Endometrial microvascular endothelial cells (primary cell): ENCODE measurements around the gene PXDN. TPM values are rescaled to one million over a fixed set of nuclear protein-coding genes. Genes with fewer than 3 reads are reported as not detected.

Experiments used
- in situ Hi-C: cut with HindIII; loops from 2 replicates; pipeline ENCODE4 v1.10.0; 2017; ENCODE audit warnings: low sequenced_read_pairs, low pct_unique_long_range_greater_than_20kb; ENCODE audit errors: inconsistent ontology term
- total RNA-seq: library from RNA; depleted of rRNA; stranded (reverse); fragments of >200 nt; gene quantifications from one replicate; pipeline ENCODE4 v1.2.3, GENCODE V29; 2015; ENCODE audit errors: inconsistent ontology term

PXDN gene
- total RNA-seq, 1 donor from 2014 or later, result 246 TPM

GRCh38 chr2:1698188-1698945, 45.9 kb downstream of the PXDN start:
- in situ Hi-C loops, result no loop called here

- in situ Hi-C loops, result no loop called here
These were observed 46.7 kb downstream of the PXDN start for GRCh38 chr2:1697601-1698000.

- in situ Hi-C loops, result no loop called here
These were observed 47.8 kb downstream of the PXDN start for GRCh38 chr2:1696472-1696871.

- in situ Hi-C loops, result no loop called here
These were observed 49.7 kb downstream of the PXDN start for GRCh38 chr2:1694371-1695271.

GRCh38 chr2:1693723-1694122, 50.6 kb downstream of the PXDN start:
- in situ Hi-C loops, result no loop called here

GRCh38 chr2:1692342-1692741, 52.0 kb downstream of the PXDN start:
- in situ Hi-C loops, result no loop called here

GRCh38 chr2:1691366-1691765, 52.9 kb downstream of the PXDN start:
- in situ Hi-C loops, result no loop called here

GRCh38 chr2:1690056-1690775, 54.1 kb downstream of the PXDN start:
- in situ Hi-C loops, result no loop called here

GRCh38 chr2:1688859-1689258, 55.5 kb downstream of the PXDN start:
- in situ Hi-C loops, result no loop called here

GRCh38 chr2:1688161-1688560, 56.2 kb downstream of the PXDN start:
- in situ Hi-C loops, result no loop called here

GRCh38 chr2:1687254-1687653, 57.1 kb downstream of the PXDN start:
- in situ Hi-C loops, result no loop called here

- in situ Hi-C loops, result no loop called here
These were observed 57.6 kb downstream of the PXDN start for GRCh38 chr2:1686784-1687105.

- in situ Hi-C loops, result no loop called here
These were observed 58.1 kb downstream of the PXDN start for GRCh38 chr2:1685957-1686783.

- in situ Hi-C loops, result no loop called here
These were observed 59.0 kb downstream of the PXDN start for GRCh38 chr2:1685078-1685956.

GRCh38 chr2:1683297-1683696, 61.0 kb downstream of the PXDN start:
- in situ Hi-C loops, result no loop called here

GRCh38 chr2:1682181-1682440, 62.2 kb downstream of the PXDN start:
- in situ Hi-C loops, result no loop called here

GRCh38 chr2:1681323-1682180, 62.8 kb downstream of the PXDN start:
- in situ Hi-C loops, result no loop called here

- in situ Hi-C loops, result no loop called here
These were observed 63.3 kb downstream of the PXDN start for GRCh38 chr2:1681017-1681318.
